PC-9 (cell line): ENCODE measurements around the gene FAM217B. TPM values are rescaled to one million over a fixed set of nuclear protein-coding genes. Genes with fewer than 3 reads are reported as not detected.
"Not testable (repeated sequence)": the region's sequence is repeated elsewhere in the genome, so short reads cannot be mapped to it uniquely, and the experiment has no call there.

Experiments
- BruUV-seq: library from RNA; stranded (reverse); fragments of 400-500 nt; replicated peaks from 2 replicates; lab custom pipeline; 2021; lab: Mats Ljungman, UMichigan
- CTCF ChIA-PET: fragments of 300-600 bp; sonication (Branson Sonifier 250); formaldehyde crosslinking; loops from one replicate; lab custom pipeline; 2022; ENCODE audit warnings: antibody characterized with exemption; lab: Charles Lee
- POLR2A ChIA-PET: fragments of 300-600 bp; sonication (Branson Sonifier 250); formaldehyde crosslinking; loops from one replicate; lab custom pipeline; 2022; ENCODE audit warnings: antibody characterized with exemption; ENCODE audit not compliant: unreplicated experiment; lab: Charles Lee
- DNase-seq, 2 experiments: peaks; one replicate each; pipeline versions ENCODE4 v3.0.0 to v3.0.0-alpha.2; 2015 to 2022; ENCODE audit warnings: mixed read lengths in 1 of 2
- H2AFZ ChIP-seq: fragments of 200-600 bp; sonication (generic); 2 replicates; pipeline ENCODE4 v1.8.1; 2017; ENCODE audit warnings: antibody characterized with exemption
- H3F3A ChIP-seq: fragments of 200-600 bp; sonication (generic); 2 replicates; pipeline ENCODE4 v1.8.1; 2017; ENCODE audit warnings: antibody characterized with exemption, mild to moderate bottlenecking, low read depth; ENCODE audit not compliant: insufficient read depth
- H3K27ac ChIP-seq: fragments of 200-600 bp; sonication (generic); 2 replicates; pipeline ENCODE4 v1.6.1; 2016; ENCODE audit warnings: mixed run types
- H3K27me3 ChIP-seq: fragments of 200-600 bp; sonication (generic); 2 replicates; pipeline ENCODE4 v1.6.1; 2016; ENCODE audit warnings: low read depth, mixed run types; ENCODE audit not compliant: insufficient read depth
- H3K36me3 ChIP-seq: fragments of 200-600 bp; sonication (generic); 2 replicates; pipeline ENCODE4 v1.6.1; 2016; ENCODE audit warnings: low read depth, mixed run types
- H3K4me1 ChIP-seq: fragments of 200-600 bp; sonication (generic); replicated peaks from 2 replicates; pipeline ENCODE4 v1.6.1; 2016; ENCODE audit warnings: mixed run types; ENCODE audit not compliant: insufficient read depth
- H3K4me2 ChIP-seq: fragments of 200-600 bp; sonication (generic); 2 replicates; pipeline ENCODE4 v1.6.1; 2017; ENCODE audit warnings: mixed run types
- H3K4me3 ChIP-seq: fragments of 200-600 bp; sonication (generic); 2 replicates; pipeline ENCODE4 v1.6.1; 2016; ENCODE audit warnings: mixed run types
- H3K79me2 ChIP-seq: fragments of 200-600 bp; sonication (generic); 2 replicates; pipeline ENCODE4 v1.6.1; 2017; ENCODE audit warnings: low read depth, mixed run types
- H3K9me2 ChIP-seq: fragments of 200-600 bp; sonication (generic); 2 replicates; pipeline ENCODE4 v1.8.1; 2017; ENCODE audit warnings: mild to moderate bottlenecking; ENCODE audit not compliant: insufficient read depth
- H3K9me3 ChIP-seq: fragments of 200-600 bp; sonication (generic); 2 replicates; pipeline ENCODE4 v1.8.1; 2016; ENCODE audit warnings: low read depth; ENCODE audit not compliant: insufficient read depth
- H4K20me1 ChIP-seq: fragments of 200-600 bp; sonication (generic); 2 replicates; pipeline ENCODE4 v1.8.1; 2017; ENCODE audit not compliant: insufficient read depth
- EZH2 ChIP-seq: fragments of 200-600 bp; sonication (generic); IDR thresholded peaks from 2 replicates; pipeline ENCODE4 v1.8.0; 2017; ENCODE audit warnings: antibody characterized with exemption, low read depth
- intact Hi-C: fragments of 100-400 bp; cut with micrococcal nuclease; formaldehyde crosslinking; loops from one replicate; pipeline ENCODE4 v1.10.0; 2022; ENCODE audit not compliant: unreplicated experiment
- total RNA-seq: library from RNA; stranded (reverse); gene quantifications from 2 replicates; pipeline ENCODE4 v1.2.3, GENCODE V29; 2021
- TF ChIP-seq, protein P1 (sequence below): fragments of 200-600 bp; sonication (generic); conservative IDR thresholded peaks from 2 replicates; pipeline ENCODE4 v1.6.1; 2017; ENCODE audit warnings: mixed run types, antibody characterized with exemption, mild to moderate bottlenecking, moderate library complexity

The FAM217B gene
- total RNA-seq, 1 experiment from 2014 or later, result 20.2 TPM

DNA sequence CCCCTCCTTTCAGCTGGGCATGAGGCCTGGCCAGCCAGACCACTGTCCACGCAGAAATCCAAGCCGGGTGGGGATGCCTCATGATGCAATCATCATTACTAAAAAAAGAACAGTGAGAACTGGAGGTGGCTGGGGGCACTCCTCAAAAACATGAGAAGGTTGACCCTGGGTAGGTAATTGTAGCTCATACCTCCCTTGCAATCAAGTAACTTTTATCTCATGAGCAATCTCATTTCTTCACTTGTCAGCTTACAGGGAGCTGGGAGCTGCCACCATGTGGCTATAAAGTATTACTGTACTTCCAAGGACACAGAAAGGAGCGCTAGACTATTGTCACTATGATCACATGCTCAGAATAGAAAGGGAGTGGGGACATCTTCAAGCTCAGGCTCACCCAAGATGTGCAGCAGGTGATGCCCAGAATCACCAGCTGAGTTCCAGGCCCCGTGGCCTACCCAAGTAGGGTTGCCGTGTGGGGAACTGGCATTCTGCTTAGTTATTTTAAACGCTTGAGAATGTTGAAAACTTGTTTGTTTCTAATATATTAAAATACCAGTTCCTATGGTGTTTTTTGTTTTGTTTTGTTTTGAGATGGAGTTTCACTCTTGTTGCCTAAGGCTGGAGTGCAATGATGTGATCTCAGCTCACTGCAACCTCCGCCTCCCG, 15.1 kb downstream of the FAM217B start:
- DNase-seq, result peak in 1 of 2 experiments; percentile 61
- Histone ChIP-seq H3K4me1 (peaks cover under 1% of the 10 kb centered on the region; the same call in 1 of the 2 replicates), H3K27me3 (no peaks in the 10 kb centered on the region), H3K9me3 (0 out of 2 replicates have a peak, but pooled peaks cover under 1% of the 10 kb centered on the region), H3K4me2 (no peak overlapping the region), H4K20me1 (no peaks in the 10 kb centered on the region), H3F3A (peaks cover 5% of the 10 kb centered on the region; the same call in 1 of the 2 replicates), H3K9me2 (no peaks in the 10 kb centered on the region), H3K79me2 (no peaks in the 10 kb centered on the region), H3K36me3 (0 out of 2 replicates have a peak, but pooled peaks cover 3% of the 10 kb centered on the region), H3K27ac (no peak overlapping the region), H3K4me3 (no peak overlapping the region), H2AFZ (no peak overlapping the region)
- ChIA-PET POLR2A (no interaction called here), CTCF (interaction anchor here (0.7 to 1.4 kb wide), 3 partner anchors 17 to 102 kb away, joined by 4 to 5 read pairs (median 4); no protein-coding TSS in a partner anchor)
- TF ChIP-seq EZH2, result no peak
- TF ChIP-seq, protein P1, sequence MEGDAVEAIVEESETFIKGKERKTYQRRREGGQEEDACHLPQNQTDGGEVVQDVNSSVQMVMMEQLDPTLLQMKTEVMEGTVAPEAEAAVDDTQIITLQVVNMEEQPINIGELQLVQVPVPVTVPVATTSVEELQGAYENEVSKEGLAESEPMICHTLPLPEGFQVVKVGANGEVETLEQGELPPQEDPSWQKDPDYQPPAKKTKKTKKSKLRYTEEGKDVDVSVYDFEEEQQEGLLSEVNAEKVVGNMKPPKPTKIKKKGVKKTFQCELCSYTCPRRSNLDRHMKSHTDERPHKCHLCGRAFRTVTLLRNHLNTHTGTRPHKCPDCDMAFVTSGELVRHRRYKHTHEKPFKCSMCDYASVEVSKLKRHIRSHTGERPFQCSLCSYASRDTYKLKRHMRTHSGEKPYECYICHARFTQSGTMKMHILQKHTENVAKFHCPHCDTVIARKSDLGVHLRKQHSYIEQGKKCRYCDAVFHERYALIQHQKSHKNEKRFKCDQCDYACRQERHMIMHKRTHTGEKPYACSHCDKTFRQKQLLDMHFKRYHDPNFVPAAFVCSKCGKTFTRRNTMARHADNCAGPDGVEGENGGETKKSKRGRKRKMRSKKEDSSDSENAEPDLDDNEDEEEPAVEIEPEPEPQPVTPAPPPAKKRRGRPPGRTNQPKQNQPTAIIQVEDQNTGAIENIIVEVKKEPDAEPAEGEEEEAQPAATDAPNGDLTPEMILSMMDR, result peak; percentile 54
- intact Hi-C loops, result no loop called here
- no TSS peak for BruUV-seq

DNA sequence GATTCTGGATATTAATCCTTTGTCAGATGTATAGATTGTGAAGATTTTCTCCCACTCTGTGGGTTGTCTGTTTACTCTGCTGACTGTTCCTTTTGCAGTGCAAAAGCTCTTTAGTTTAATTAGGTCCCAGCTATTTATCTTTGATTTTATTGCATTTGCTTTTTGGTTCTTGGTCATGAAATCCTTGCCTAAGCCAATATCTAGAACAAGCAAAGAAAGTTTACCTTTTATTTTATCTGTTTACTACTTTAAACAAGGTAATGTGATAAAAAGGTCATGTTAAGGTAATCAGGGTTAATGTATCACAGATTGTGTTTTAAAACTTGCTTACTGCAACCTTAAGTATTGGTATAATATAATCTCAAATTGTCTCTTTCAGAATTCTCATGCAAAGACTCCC, 17.4 kb downstream of the FAM217B start:
- H3K9me2 ChIP-seq, H2AFZ ChIP-seq, BruUV-seq, H3K4me1 ChIP-seq, H3K36me3 ChIP-seq, H4K20me1 ChIP-seq, CTCF ChIA-PET, H3K27me3 ChIP-seq, H3K4me2 ChIP-seq, H3F3A ChIP-seq, DNase-seq, POLR2A ChIA-PET, intact Hi-C loops, H3K4me3 ChIP-seq, H3K27ac ChIP-seq, H3K9me3 ChIP-seq, H3K79me2 ChIP-seq: not testable (repeated sequence)

DNA sequence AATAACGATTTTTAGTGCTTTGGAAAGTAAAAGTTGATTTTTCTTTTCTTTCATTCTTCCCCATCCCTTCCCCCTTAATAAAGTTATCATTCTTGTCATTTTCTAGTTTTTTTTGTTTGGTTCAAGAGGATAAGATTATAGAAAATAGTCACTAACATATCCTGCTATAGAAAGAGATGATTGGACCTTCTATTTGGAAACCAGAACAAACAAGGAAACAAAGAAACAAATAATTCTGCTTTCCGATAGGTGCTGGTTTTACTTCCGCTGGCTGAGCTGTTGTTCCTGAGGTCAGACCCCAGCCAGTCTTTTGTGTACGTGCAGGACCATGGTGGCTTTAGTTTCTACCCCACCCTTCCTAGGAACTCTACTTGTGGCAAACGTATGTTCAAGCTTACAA, 17.9 kb downstream of the FAM217B start, which contains the start of gene CDH26:
TSS of gene CDH26 (plus strand) at position 301 of the 400 bp plus-strand sequence. CDS start 304 bp downstream, outside the sequence.
- H3K4me1 ChIP-seq, result 0 out of 2 replicates have a peak, but pooled peaks cover 4% of the 10 kb centered on the region
- H2AFZ ChIP-seq, result no peak within 1 kb of the TSS
- H3K27me3 ChIP-seq, result no peaks in the 10 kb centered on the region
- no peaks in the 10 kb centered on the region for H3K36me3 ChIP-seq
- H3K9me2 ChIP-seq, result no peaks in the 10 kb centered on the region
- TF ChIP-seq, protein P1, result no peak
- no peak for TF ChIP-seq EZH2
- H3K9me3 ChIP-seq, result 0 out of 2 replicates have a peak, but pooled peaks cover 2% of the 10 kb centered on the region
- no peak for DNase-seq
- no peaks in the 10 kb centered on the region for H3F3A ChIP-seq
- POLR2A ChIA-PET, result no interaction called here
- no peaks in the 10 kb centered on the region for H3K79me2 ChIP-seq
- CTCF ChIA-PET, result no interaction called here
- H3K4me3 ChIP-seq, result no peak within 1 kb of the TSS
- intact Hi-C loops, result no loop called here
- H3K27ac ChIP-seq, result no peak within 1 kb of the TSS
- no peaks in the 10 kb centered on the region for H4K20me1 ChIP-seq
- H3K4me2 ChIP-seq, result no peak within 1 kb of the TSS
- BruUV-seq, result no TSS peak
